Mesendoderm (in vitro differentiated cells): ENCODE data around the gene SAMD4B.
"Not testable (repeated sequence)": the region's sequence is repeated elsewhere in the genome, so short reads cannot be mapped to it uniquely, and the experiment has no call there.

Experiments
- DNase-seq: peaks from one replicate; pipeline ENCODE4 v3.0.0; 2013
- H2AK5ac ChIP-seq: 2 replicates; pipeline ENCODE4 v1.6.1; 2013; ENCODE audit warnings: low read length, inconsistent platforms
- H2BK120ac ChIP-seq: 2 replicates; pipeline ENCODE4 v1.6.1; 2013; ENCODE audit warnings: low read depth, mild to moderate bottlenecking, low read length, moderate library complexity, mixed read lengths
- H2BK15ac ChIP-seq: replicated peaks from 2 replicates; pipeline ENCODE4 v1.6.1; 2013; ENCODE audit warnings: low read depth, mild to moderate bottlenecking, moderate library complexity
- H2BK5ac ChIP-seq: 2 replicates; pipeline ENCODE4 v1.6.1; 2013; ENCODE audit warnings: low read length, inconsistent platforms
- H3K18ac ChIP-seq: 2 replicates; pipeline ENCODE4 v1.6.1; 2013; ENCODE audit warnings: mild to moderate bottlenecking, low read length, mixed read lengths
- H3K23ac ChIP-seq: one replicate; pipeline ENCODE4 v1.6.1; 2013; ENCODE audit warnings: low read length
- H3K27ac ChIP-seq: 2 replicates; pipeline ENCODE4 v1.5.1; 2013; ENCODE audit warnings: low read depth, mild to moderate bottlenecking, inconsistent platforms, low read length, moderate library complexity
- H3K27me3 ChIP-seq: 2 replicates; pipeline ENCODE4 v1.6.1; 2013; ENCODE audit warnings: low read length, control low read depth, mild to moderate bottlenecking, inconsistent platforms; ENCODE audit not compliant: insufficient read depth, poor library complexity
- H3K36me3 ChIP-seq: 2 replicates; pipeline ENCODE4 v1.6.1; 2013; ENCODE audit warnings: low read length, inconsistent platforms; ENCODE audit not compliant: control insufficient read depth, insufficient read depth
- H3K4ac ChIP-seq: one replicate; pipeline ENCODE4 v1.6.1; 2013; ENCODE audit warnings: low read depth, mild to moderate bottlenecking, low read length, moderate library complexity
- H3K4me1 ChIP-seq: 2 replicates; pipeline ENCODE4 v1.6.1; 2013; ENCODE audit warnings: low read depth, low read length, inconsistent platforms; ENCODE audit not compliant: control insufficient read depth
- H3K4me2 ChIP-seq: 2 replicates; pipeline ENCODE4 v1.6.1; 2013; ENCODE audit warnings: low read length
- H3K4me3 ChIP-seq: 2 replicates; pipeline ENCODE4 v1.5.1; 2013; ENCODE audit warnings: mild to moderate bottlenecking, low read length
- H3K56ac ChIP-seq: one replicate; pipeline ENCODE4 v1.6.1; 2013; ENCODE audit warnings: low read length
- H3K79me1 ChIP-seq: 2 replicates; pipeline ENCODE4 v1.6.1; 2013; ENCODE audit warnings: low read length, inconsistent platforms
- H3K79me2 ChIP-seq: 2 replicates; pipeline ENCODE4 v1.6.1; 2013; ENCODE audit warnings: mild to moderate bottlenecking, low read length; ENCODE audit not compliant: control insufficient read depth, insufficient read depth
- H3K9ac ChIP-seq: 2 replicates; pipeline ENCODE4 v1.6.1; 2013; ENCODE audit warnings: low read length, inconsistent platforms
- H4K5ac ChIP-seq: one replicate; pipeline ENCODE4 v1.6.1; 2013; ENCODE audit warnings: low read length
- H4K8ac ChIP-seq: one replicate; pipeline ENCODE4 v1.6.1; 2013; ENCODE audit warnings: low read depth, mild to moderate bottlenecking, control low read depth, low read length, moderate library complexity
- WGBS: extraction: QIAGEN DNeasy Blood & Tissue Kit; methylation state at CpG from one replicate; pipeline ENCODE4 v1.1.7; 2013; ENCODE audit warnings: low lambda C conversion rate, missing lambda C conversion rate; ENCODE audit not compliant: insufficient coverage; ENCODE audit errors: extremely low coverage; 5-methylcytosine and 5-hydroxymethylcytosine counted together

SAMD4B gene

GRCh38 chr19:39309305-39309670, 32.9 kb upstream of the SAMD4B start:
- H2BK120ac ChIP-seq, H3K9ac ChIP-seq, H3K18ac ChIP-seq, H2AK5ac ChIP-seq, H2BK15ac ChIP-seq, H3K56ac ChIP-seq, H2BK5ac ChIP-seq, H3K79me1 ChIP-seq, H3K4me2 ChIP-seq, H3K4me3 ChIP-seq, H3K23ac ChIP-seq, H3K4ac ChIP-seq, H4K8ac ChIP-seq, H3K27ac ChIP-seq, H3K79me2 ChIP-seq, H3K27me3 ChIP-seq, H3K4me1 ChIP-seq, H3K36me3 ChIP-seq, H4K5ac ChIP-seq, DNase-seq: not testable (repeated sequence)
- WGBS, result no CpG with 5 or more reads among the region's 7 CpGs

GRCh38 chr19:39310558-39311311, 31.5 kb upstream of the SAMD4B start:
- no peaks in the 10 kb centered on the region for H3K79me2 ChIP-seq
- H4K8ac ChIP-seq, result no peak overlapping the region
- DNase-seq, result peak; percentile 78
- no peak overlapping the region for H3K4ac ChIP-seq
- H2BK15ac ChIP-seq, result no peak overlapping the region
- H3K27ac ChIP-seq, result no peak overlapping the region
- H3K4me1 ChIP-seq, result no peaks in the 10 kb centered on the region
- H2BK5ac ChIP-seq, result no peak overlapping the region
- H3K4me2 ChIP-seq, result no peak overlapping the region
- H3K23ac ChIP-seq, result no peak overlapping the region
- H3K9ac ChIP-seq, result no peak overlapping the region
- H3K18ac ChIP-seq, result no peak overlapping the region
- H3K56ac ChIP-seq, result no peak overlapping the region
- WGBS, result no CpG with 5 or more reads among the region's 11 CpGs
- H3K27me3 ChIP-seq, result no peaks in the 10 kb centered on the region
- H3K4me3 ChIP-seq, result no peak overlapping the region
- H3K79me1 ChIP-seq, result no peaks in the 10 kb centered on the region
- no peak overlapping the region for H2BK120ac ChIP-seq
- no peak overlapping the region for H4K5ac ChIP-seq
- no peaks in the 10 kb centered on the region for H3K36me3 ChIP-seq
- no peak overlapping the region for H2AK5ac ChIP-seq

- Histone ChIP-seq H3K23ac (no peak overlapping the region), H3K56ac (no peak overlapping the region), H3K27ac (no peak overlapping the region), H2BK120ac (no peak overlapping the region), H3K4me2 (no peak overlapping the region), H2AK5ac (no peak overlapping the region), H3K36me3 (no peaks in the 10 kb centered on the region), H3K79me1 (no peaks in the 10 kb centered on the region), H2BK5ac (no peak overlapping the region), H4K8ac (no peak overlapping the region), H3K27me3 (no peaks in the 10 kb centered on the region), H4K5ac (no peak overlapping the region), H3K18ac (no peak overlapping the region), H3K4me1 (no peaks in the 10 kb centered on the region), H3K79me2 (no peaks in the 10 kb centered on the region), H3K9ac (no peak overlapping the region), H3K4me3 (no peak overlapping the region), H2BK15ac (no peak overlapping the region), H3K4ac (no peak overlapping the region)
- no CpG with 5 or more reads among the region's 64 CpGs for WGBS
- DNase-seq, result no peak
These were observed 28.0 kb upstream of the SAMD4B start for GRCh38 chr19:39314016-39314728.

- no peaks in the 10 kb centered on the region for H3K79me1 ChIP-seq
- H3K4me2 ChIP-seq, result no peak overlapping the region
- H2AK5ac ChIP-seq, result no peak overlapping the region
- no peak for DNase-seq
- H3K4ac ChIP-seq, result no peak overlapping the region
- H4K8ac ChIP-seq, result no peak overlapping the region
- no peak overlapping the region for H3K18ac ChIP-seq
- H3K27me3 ChIP-seq, result no peaks in the 10 kb centered on the region
- no peak overlapping the region for H2BK5ac ChIP-seq
- no peaks in the 10 kb centered on the region for H3K36me3 ChIP-seq
- H2BK15ac ChIP-seq, result no peak overlapping the region
- no peak overlapping the region for H3K23ac ChIP-seq
- no peak overlapping the region for H3K27ac ChIP-seq
- H4K5ac ChIP-seq, result no peak overlapping the region
- no CpG with 5 or more reads among the region's 1 CpG for WGBS
- H3K56ac ChIP-seq, result no peak overlapping the region
- H2BK120ac ChIP-seq, result no peak overlapping the region
- H3K9ac ChIP-seq, result no peak overlapping the region
- no peak overlapping the region for H3K4me3 ChIP-seq
- H3K4me1 ChIP-seq, result no peaks in the 10 kb centered on the region
- no peaks in the 10 kb centered on the region for H3K79me2 ChIP-seq
These were observed 26.3 kb upstream of the SAMD4B start for GRCh38 chr19:39315933-39316332.

GRCh38 chr19:39316627-39317321, 25.4 kb upstream of the SAMD4B start:
- Histone ChIP-seq H4K8ac (no peak overlapping the region), H3K23ac (no peak overlapping the region), H2AK5ac (no peak overlapping the region), H4K5ac (no peak overlapping the region), H3K27ac (no peak overlapping the region), H3K4me3 (no peak overlapping the region), H2BK15ac (no peak overlapping the region), H3K36me3 (no peaks in the 10 kb centered on the region), H3K9ac (no peak overlapping the region), H3K4ac (no peak overlapping the region), H2BK120ac (no peak overlapping the region), H3K56ac (no peak overlapping the region), H3K27me3 (no peaks in the 10 kb centered on the region), H3K79me2 (no peaks in the 10 kb centered on the region), H3K4me2 (no peak overlapping the region), H3K79me1 (no peaks in the 10 kb centered on the region), H3K4me1 (no peaks in the 10 kb centered on the region), H3K18ac (no peak overlapping the region), H2BK5ac (no peak overlapping the region)
- DNase-seq, result no peak
- no CpG with 5 or more reads among the region's 12 CpGs for WGBS
